T47D (cell line): ENCODE measurements around the gene PDHX.
A peak's percentile ranks its signal among the peaks of the same experiment; 100 is the strongest.
"Not testable (repeated sequence)": the region's sequence is repeated elsewhere in the genome, so short reads cannot be mapped to it uniquely, and the experiment has no call there.

Experiments
- DNase-seq, 2 experiments: peaks; one replicate each; pipeline versions ENCODE4 v3.0.0 to v3.0.0-alpha.2; 2011 to 2012; ENCODE audit warnings: low read depth in 1 of 2, low spot score in 1 of 2
- JUND ChIP-seq: IDR thresholded peaks from 2 replicates; pipeline ENCODE4 v1.6.1; 2012; ENCODE audit warnings: low read depth
- in situ Hi-C: cut with HindIII; loops from 2 replicates; pipeline ENCODE4 v1.10.0; 2016; ENCODE audit warnings: low sequenced_read_pairs, low pct_unique_long_range_greater_than_20kb

The PDHX gene

DNA sequence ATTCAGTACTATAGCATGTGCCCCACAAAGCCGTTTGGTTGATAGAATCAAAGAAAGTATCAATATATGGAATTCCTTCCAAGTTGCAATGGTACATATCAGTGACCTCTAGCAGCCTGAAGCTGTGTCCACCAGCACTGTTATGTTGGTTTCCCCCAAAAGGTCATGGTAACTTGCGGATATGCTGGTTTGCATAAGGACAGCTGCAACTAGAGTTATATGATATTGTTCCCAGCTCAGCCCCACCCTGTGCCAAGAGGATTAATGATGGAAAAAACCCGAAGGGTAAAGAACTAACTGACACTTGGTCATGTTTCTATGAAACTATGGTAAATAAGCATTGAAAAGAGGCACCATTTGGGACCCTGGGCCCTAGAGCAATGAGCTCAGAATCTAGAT is 93.5 kb downstream of the PDHX start:
- no peak for DNase-seq
- in situ Hi-C loops, result no loop called here
- TF ChIP-seq JUND, result no peak

DNA sequence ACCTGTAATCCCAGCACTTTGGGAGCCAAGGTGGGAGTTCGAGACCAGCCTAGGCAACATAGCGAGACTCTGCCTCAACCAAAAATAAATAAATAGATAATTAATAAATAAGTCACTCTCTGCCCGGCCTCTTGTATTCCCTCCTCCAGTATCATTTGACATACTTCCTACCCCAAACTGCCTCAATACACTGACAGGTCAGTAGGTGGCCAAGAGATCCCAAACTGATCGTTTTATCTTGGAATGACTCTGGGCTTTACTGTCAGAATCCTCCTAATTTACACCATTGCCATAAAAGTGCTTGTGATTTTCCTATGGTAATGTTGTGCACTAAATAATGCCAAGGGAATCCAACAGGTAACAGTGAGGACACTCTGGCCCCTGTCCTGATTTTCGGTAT is 94.2 kb downstream of the PDHX start:
- DNase-seq, result no peak
- in situ Hi-C loops, result no loop called here
- TF ChIP-seq JUND, result no peak

GRCh38 chr11:35011389-35011788 is 95.0 kb downstream of the PDHX start:
- in situ Hi-C loops, result no loop called here
- no peak for TF ChIP-seq JUND
- peak in 1 of 2 experiments; percentile 48 for DNase-seq

- in situ Hi-C loops, result no loop called here
- DNase-seq, result no peak
- no peak for TF ChIP-seq JUND
These were observed 95.5 kb downstream of the PDHX start for GRCh38 chr11:35011944-35012343.

DNA sequence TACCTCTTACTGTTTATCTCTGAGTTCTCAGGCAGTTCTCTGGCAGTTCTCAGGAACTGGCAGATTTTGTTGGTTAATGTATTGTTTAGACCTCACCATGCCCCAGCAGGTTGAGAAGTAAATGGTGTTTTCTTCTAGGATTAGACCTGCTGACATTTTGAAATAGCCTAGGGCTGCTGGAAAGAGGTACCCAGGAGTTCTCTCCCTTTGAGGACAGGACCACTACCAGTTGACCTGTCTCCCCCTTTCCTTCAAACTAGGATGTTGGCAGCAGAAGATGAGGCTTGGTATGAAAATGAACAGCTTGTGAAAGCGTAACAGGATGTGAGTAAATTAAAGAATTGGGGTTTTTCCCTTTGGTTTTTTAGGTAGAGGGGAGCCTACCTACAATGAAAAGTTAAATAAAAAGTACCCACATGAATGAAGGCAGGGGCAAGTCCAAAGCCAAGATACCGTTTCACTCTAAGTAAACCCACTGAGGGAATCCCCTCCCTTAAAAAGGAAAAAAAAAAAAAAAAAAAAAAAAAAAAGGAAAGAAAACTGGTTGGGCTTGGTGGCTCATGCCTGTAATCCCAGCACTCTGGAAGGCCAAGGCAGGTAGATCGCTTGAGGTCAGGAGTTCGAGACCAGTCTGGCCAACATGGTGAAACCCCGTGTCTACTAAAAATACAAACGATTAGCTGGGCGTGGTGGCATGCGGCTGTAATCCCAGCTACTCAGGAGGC is 96.2 kb downstream of the PDHX start:
- DNase-seq, result no peak
- TF ChIP-seq JUND, result no peak
- in situ Hi-C loops, result no loop called here

DNA sequence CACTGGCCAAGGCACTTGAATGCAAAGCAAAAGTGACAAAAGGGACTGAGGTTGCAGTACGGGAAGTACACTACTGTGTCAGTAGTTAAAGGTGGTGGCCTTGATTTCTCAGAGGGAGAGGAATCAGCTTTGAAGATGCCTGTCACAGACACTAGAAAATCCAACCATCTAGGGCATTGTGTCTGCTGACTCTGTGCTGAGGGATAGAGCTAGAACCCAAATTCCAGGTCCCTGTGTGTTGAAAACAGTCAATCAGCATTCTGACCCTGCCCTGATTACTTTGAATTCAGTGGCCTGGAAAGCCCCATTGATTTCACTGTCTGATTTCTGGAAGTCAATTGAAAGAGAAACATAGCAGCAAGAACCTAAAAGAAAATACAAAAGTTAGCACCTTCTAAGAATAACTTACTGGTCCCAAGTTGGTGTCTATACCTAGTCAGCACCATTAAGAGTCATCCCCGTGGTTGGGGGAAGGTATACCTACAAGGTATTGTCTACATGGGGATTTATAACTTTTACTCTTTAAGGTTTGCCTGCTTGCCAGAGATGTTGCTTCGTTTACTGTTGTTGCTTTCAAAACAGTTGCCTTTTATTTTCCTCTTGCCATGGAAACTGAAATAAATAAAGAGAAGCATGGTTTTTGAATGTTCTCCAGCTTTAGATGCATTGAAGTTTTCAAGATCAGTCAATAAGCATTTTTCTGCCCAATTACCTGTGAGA is 97.3 kb downstream of the PDHX start:
- no peak for TF ChIP-seq JUND
- in situ Hi-C loops, result no loop called here
- no peak for DNase-seq

- no peak for DNase-seq
- in situ Hi-C loops, result no loop called here
- TF ChIP-seq JUND, result no peak
These were observed 97.9 kb downstream of the PDHX start for GRCh38 chr11:35014346-35014745.

GRCh38 chr11:35015621-35016387 is 99.4 kb downstream of the PDHX start:
- in situ Hi-C loops, result no loop called here
- TF ChIP-seq JUND, result no peak

GRCh38 chr11:35016916-35017315 is 100.5 kb downstream of the PDHX start:
- TF ChIP-seq JUND, result no peak
- no peak for DNase-seq
- in situ Hi-C loops, result no loop called here

More at GRCh38 chr11:35015621-35016387, 99.4 kb downstream of the PDHX start:
- no peak for DNase-seq

GRCh38 chr11:35017528-35018342 is 101.3 kb downstream of the PDHX start:
- TF ChIP-seq JUND, result no peak
- in situ Hi-C loops, result no loop called here
- DNase-seq, result no peak

DNA sequence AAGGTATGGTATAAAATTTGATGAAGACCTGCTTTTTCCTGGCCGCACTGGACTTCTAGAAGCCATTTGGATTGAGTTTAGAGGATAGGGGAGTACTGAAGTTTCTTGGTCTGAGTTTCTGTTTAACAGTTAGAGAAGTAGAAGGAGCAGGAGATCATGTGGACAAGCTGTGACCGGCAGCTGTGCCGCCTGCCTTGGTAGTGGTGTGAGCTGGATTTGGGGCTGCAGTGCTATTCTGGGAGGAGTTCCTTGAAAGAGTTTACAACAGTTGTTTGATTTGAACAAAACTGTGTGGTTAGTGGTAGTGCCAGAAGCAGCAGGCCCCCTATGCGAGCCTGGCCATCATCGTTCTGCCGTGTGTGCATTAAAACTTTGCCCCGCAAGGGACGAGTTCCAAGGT is 105.2 kb downstream of the PDHX start:
- no peak for DNase-seq
- no peak for TF ChIP-seq JUND
- in situ Hi-C loops, result no loop called here

GRCh38 chr11:35023940-35024339 is 107.5 kb downstream of the PDHX start:
- in situ Hi-C loops, DNase-seq: not testable (repeated sequence)

DNA sequence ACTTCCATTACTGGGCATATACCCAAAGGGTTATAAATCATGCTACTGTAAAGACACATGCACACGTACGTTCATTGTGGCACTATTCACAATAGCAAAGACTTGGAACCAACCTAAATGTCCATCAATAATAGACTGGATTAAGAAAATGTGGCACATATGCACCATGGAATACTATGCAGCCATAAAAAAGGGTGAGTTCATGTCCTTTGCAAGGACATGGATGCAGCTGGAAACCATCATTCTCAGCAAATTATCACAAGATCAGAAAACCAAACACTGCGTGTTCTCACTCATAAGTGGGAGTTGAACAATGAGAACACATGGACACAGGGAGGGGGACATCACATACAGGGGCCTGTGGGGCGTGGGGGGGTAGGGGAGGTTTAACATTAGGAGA is 111.6 kb downstream of the PDHX start:
- in situ Hi-C loops, DNase-seq: not testable (repeated sequence)
